Activated CD8-positive, alpha-beta memory T cell treated with anti-CD3 and anti-CD28 coated beads, Interleukin-2, amount 50 U/mL, for 1 hour (primary cell): Measurements from ENCODE around the gene OGG1.

ENCODE experiments used
- DNase-seq: peaks from one replicate; pipeline ENCODE4 v3.0.0-alpha.2; 2020; ENCODE audit errors: extremely low read depth

The OGG1 gene

GRCh38 chr3:9749645-9750555 is at the start of gene OGG1:
Gene OGG1, plus strand, starts transcription at chr3:9749952. Its CDS starts 335 bp downstream, at chr3:9750287.
- peak; percentile 89 for DNase-seq

GRCh38 chr3:9700536-9700935 is 49.2 kb upstream of the OGG1 start:
- no peak for DNase-seq

GRCh38 chr3:9701006-9701405 is 48.7 kb upstream of the OGG1 start:
- DNase-seq: no peak

- no peak for DNase-seq
Measured at GRCh38 chr3:9701711-9702110, 48.0 kb upstream of the OGG1 start.

- DNase-seq: no peak
Measured at GRCh38 chr3:9703240-9703639, 46.5 kb upstream of the OGG1 start.

GRCh38 chr3:9703736-9704346 is 45.9 kb upstream of the OGG1 start, which contains the start of gene CPNE9:
Gene CPNE9, plus strand, starts transcription at chr3:9703833. Its CDS starts 164 bp downstream, at chr3:9703997.
- DNase-seq: no peak

- DNase-seq: no peak
Measured at GRCh38 chr3:9704347-9705322, 45.1 kb upstream of the OGG1 start.

GRCh38 chr3:9710174-9710739 is 39.5 kb upstream of the OGG1 start:
- no peak for DNase-seq

GRCh38 chr3:9712415-9712814 is 37.3 kb upstream of the OGG1 start:
- DNase-seq: no peak

GRCh38 chr3:9713142-9713541 is 36.6 kb upstream of the OGG1 start:
- no peak for DNase-seq

GRCh38 chr3:9715136-9715535 is 34.6 kb upstream of the OGG1 start:
- no peak for DNase-seq

GRCh38 chr3:9715764-9716437 is 33.9 kb upstream of the OGG1 start:
- no peak for DNase-seq

- DNase-seq: no peak
Measured at GRCh38 chr3:9716801-9717555, 32.8 kb upstream of the OGG1 start.

- DNase-seq: no peak
Measured at GRCh38 chr3:9717563-9717962, 32.2 kb upstream of the OGG1 start.

- no peak for DNase-seq
Measured at GRCh38 chr3:9718118-9718517, 31.6 kb upstream of the OGG1 start.

GRCh38 chr3:9721015-9721699 is 28.6 kb upstream of the OGG1 start:
- DNase-seq: no peak

GRCh38 chr3:9721700-9722060 is 28.1 kb upstream of the OGG1 start:
- no peak for DNase-seq

GRCh38 chr3:9725775-9726515 is 23.8 kb upstream of the OGG1 start:
- DNase-seq: no peak

- DNase-seq: no peak
Measured at GRCh38 chr3:9727041-9727595, 22.6 kb upstream of the OGG1 start.
